Transverse colon (tissue), 4 donors: ENCODE data around the gene FRMD8. TPM values are rescaled to one million over a fixed set of nuclear protein-coding genes. Genes with fewer than 3 reads are reported as not detected.

Experiments
- DNase-seq: peaks from one replicate; pipeline ENCODE4 v3.0.0-alpha.2; 2019
- H3K27ac ChIP-seq, 4 donors: fragments of 200-600 bp; sonication (generic); 2 replicates each; pipeline ENCODE4 v1.5.1; 2016 to 2018; ENCODE audit warnings: inconsistent platforms in 4 of 4
- H3K27me3 ChIP-seq: fragments of 200-600 bp; sonication (generic); 2 replicates; pipeline ENCODE4 v1.5.1; 2017; ENCODE audit warnings: inconsistent platforms
- H3K36me3 ChIP-seq, 4 donors: fragments of 200-600 bp; sonication (generic); 2 replicates each; pipeline ENCODE4 v1.5.1; 2017 to 2019; ENCODE audit warnings: inconsistent platforms in 4 of 4
- H3K4me1 ChIP-seq, 4 donors: fragments of 200-600 bp; sonication (generic); 2 replicates each; pipeline ENCODE4 v1.5.1; 2017 to 2020; ENCODE audit warnings: inconsistent platforms in 4 of 4
- H3K4me3 ChIP-seq, 4 donors: fragments of 200-600 bp; sonication (generic); 1 replicate in 1 of 4; 2 replicates in 3 of 4; pipeline versions ENCODE4 v1.5.1 to v1.6.1; 2017 to 2019; ENCODE audit warnings: inconsistent platforms in 4 of 4
- H3K9me3 ChIP-seq, 2 donors: fragments of 200-600 bp; sonication (generic); 2 replicates each; pipeline ENCODE4 v1.5.1; 2017 to 2019; ENCODE audit warnings: inconsistent platforms in 2 of 2
- EP300 ChIP-seq: sonication (generic); formaldehyde crosslinking; IDR thresholded peaks from one replicate; pipeline ENCODE4 v1.6.1; 2017; ENCODE audit warnings: antibody characterized with exemption, low read depth
- POLR2A ChIP-seq: fragments of 450-650 bp; IDR thresholded peaks from one replicate; pipeline ENCODE4 v1.6.1; 2016; ENCODE audit warnings: antibody characterized with exemption, mild to moderate bottlenecking, moderate library complexity
- POLR2AphosphoS5 ChIP-seq, 3 donors: sonication (generic); formaldehyde crosslinking; IDR thresholded peaks; one replicate each; pipeline ENCODE4 v1.6.1; 2016; ENCODE audit warnings: antibody characterized with exemption in 3 of 3
- WGBS, 2 donors: methylation state at CpG; one replicate each; pipeline ENCODE4 v1.1.5; 2018; ENCODE audit warnings: low coverage in 1 of 2; 5-methylcytosine and 5-hydroxymethylcytosine counted together
- in situ Hi-C, 4 donors: fragments of 200-750 bp; cut with MboI; loops; one replicate each; pipeline versions ENCODE4 v1.15.0 to v1.15.1; 2017; ENCODE audit warnings: low sequenced_read_pairs in 3 of 4, low pct_ligation_motif_present in 1 of 4, low pct_unique_long_range_greater_than_20kb in 1 of 4
- intact Hi-C: fragments of 100-400 bp; cut with DNase I; formaldehyde crosslinking; loops from one replicate; pipeline ENCODE4 v1.15.1; 2023; ENCODE audit warnings: low total_unique reads
- total RNA-seq, 4 donors: library from RNA; depleted of rRNA; stranded (reverse); fragments of >200 nt; gene quantifications; one replicate each; pipeline ENCODE4 v1.1.0, GENCODE V29; 2016
- TF ChIP-seq, protein P1 (sequence below), 5 experiments: fragments of 200-600 bp in 3 of 5; fragments of 450-650 bp in 2 of 5; sonication (generic) in 3 of 5; IDR thresholded peaks; 1 replicate in 2 of 5; 2 replicates in 3 of 5; pipeline ENCODE4 v1.5.1; 2016 to 2017; ENCODE audit warnings: antibody characterized with exemption in 5 of 5, inconsistent platforms in 3 of 5, mild to moderate bottlenecking in 2 of 5, moderate library complexity in 1 of 5

Gene FRMD8
- total RNA-seq, 4 donors from 2014 or later, result 64.3 to 164 (median 128) TPM

DNA sequence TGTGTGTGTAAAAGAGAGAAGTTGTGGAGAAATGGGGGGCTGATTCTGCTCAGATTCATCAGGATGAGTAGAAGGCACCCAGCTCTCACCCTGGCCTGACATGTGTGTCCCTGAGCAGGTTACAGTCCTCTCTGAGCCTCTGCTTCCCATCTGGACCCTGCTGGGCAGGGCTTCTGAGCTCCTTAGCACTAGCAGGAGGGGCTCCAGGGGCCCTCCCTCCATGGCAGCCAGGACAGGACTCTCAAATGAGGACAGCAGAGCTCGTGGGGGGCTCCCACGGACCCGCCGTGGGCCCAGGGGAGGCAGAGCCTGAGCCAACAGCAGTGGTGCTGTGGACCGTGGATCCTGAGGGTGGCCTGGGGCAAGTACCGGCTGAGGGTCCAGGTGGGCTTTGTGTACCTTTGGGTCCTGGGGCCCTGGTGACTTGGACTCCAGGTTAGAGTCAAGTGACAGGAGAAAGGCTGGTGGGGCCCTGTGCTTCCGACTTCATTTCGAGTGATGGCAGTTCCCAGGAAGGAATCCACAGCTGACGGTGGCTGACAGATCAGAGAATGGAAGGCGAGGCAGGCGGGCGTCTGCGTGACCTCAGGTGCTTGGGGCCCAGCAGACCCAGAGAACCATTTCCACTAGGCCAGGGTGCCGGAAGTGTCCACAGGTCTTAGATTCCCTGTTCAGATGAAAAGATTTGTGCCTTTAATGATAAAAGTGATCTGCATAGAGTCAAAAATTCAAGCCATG, 58.0 kb downstream of the FRMD8 start:
- WGBS, 2 donors, result 87% methylated on average over 14 of the region's 14 CpGs; no CpG with 5 or more reads in 1 of the 2 donors
- intact Hi-C loops, result no loop called here
- no peak for DNase-seq
- Histone ChIP-seq H3K4me1 (peaks cover under 1 to 26% (median 11%) of the 10 kb centered on the region in 4 donors), H3K27ac (peak overlapping the region; percentile 45 to 100 (median 68)), H3K27me3 (no peaks in the 10 kb centered on the region), H3K36me3 (peaks cover 0 to 19% (median 3%) of the 10 kb centered on the region in 4 donors), H3K9me3 (no peaks in the 10 kb centered on the region), H3K4me3 (no peak overlapping the region)
- TF ChIP-seq EP300 (no peak), POLR2A (peak; percentile 3), POLR2AphosphoS5 (IDR thresholded peaks at IDR 0.05) (peak; percentile 2 to 52 (median 45))
- TF ChIP-seq, protein P1, sequence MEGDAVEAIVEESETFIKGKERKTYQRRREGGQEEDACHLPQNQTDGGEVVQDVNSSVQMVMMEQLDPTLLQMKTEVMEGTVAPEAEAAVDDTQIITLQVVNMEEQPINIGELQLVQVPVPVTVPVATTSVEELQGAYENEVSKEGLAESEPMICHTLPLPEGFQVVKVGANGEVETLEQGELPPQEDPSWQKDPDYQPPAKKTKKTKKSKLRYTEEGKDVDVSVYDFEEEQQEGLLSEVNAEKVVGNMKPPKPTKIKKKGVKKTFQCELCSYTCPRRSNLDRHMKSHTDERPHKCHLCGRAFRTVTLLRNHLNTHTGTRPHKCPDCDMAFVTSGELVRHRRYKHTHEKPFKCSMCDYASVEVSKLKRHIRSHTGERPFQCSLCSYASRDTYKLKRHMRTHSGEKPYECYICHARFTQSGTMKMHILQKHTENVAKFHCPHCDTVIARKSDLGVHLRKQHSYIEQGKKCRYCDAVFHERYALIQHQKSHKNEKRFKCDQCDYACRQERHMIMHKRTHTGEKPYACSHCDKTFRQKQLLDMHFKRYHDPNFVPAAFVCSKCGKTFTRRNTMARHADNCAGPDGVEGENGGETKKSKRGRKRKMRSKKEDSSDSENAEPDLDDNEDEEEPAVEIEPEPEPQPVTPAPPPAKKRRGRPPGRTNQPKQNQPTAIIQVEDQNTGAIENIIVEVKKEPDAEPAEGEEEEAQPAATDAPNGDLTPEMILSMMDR (IDR thresholded peaks at IDR 0.05), result no peak
- in situ Hi-C loops, result no loop called here

DNA sequence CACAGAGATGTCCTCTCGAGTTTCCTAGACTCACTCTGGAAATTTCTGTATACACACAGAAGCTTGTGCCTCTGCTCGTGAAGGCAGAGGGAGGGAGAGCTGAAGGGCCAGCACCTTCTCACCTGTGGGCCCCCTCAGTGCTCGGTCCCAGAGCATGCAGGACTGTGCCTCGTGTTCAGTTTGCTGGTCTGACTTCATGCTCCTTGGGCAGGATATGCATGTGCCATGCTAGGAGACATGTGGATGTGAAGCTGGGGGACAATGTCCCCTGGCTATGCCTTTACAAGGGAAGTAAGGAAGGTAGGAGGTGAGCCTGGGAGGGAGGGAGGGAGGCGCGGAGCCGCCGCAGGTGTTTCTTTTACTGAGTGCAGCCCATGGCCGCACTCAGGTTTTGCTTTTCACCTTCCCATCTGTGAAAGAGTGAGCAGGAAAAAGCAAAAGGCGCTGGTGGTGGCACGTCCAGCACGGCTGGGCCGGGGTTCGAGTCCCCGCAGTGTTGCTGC, 58.7 kb downstream of the FRMD8 start:
- DNase-seq, result no peak
- H3K9me3 ChIP-seq, result no peaks in the 10 kb centered on the region
- H3K27me3 ChIP-seq, result no peaks in the 10 kb centered on the region
- H3K4me3 ChIP-seq, result no peak overlapping the region
- WGBS, 2 donors, result 81 to 84% methylated on average over 6 to 15 of the region's 15 CpGs
- intact Hi-C loops, result no loop called here
- peaks cover 0 to 22% (median 10%) of the 10 kb centered on the region in 4 donors for H3K4me1 ChIP-seq
- in situ Hi-C loops, result no loop called here
- peaks cover 0 to 19% (median 3%) of the 10 kb centered on the region in 4 donors for H3K36me3 ChIP-seq
- H3K27ac ChIP-seq, result peak overlapping the region; percentile 45 to 100 (median 68)
- no peak for TF ChIP-seq POLR2A
- no peak for TF ChIP-seq EP300
- TF ChIP-seq POLR2AphosphoS5 (IDR thresholded peaks at IDR 0.05), result peak; percentile 70 to 77 (median 73)

DNA sequence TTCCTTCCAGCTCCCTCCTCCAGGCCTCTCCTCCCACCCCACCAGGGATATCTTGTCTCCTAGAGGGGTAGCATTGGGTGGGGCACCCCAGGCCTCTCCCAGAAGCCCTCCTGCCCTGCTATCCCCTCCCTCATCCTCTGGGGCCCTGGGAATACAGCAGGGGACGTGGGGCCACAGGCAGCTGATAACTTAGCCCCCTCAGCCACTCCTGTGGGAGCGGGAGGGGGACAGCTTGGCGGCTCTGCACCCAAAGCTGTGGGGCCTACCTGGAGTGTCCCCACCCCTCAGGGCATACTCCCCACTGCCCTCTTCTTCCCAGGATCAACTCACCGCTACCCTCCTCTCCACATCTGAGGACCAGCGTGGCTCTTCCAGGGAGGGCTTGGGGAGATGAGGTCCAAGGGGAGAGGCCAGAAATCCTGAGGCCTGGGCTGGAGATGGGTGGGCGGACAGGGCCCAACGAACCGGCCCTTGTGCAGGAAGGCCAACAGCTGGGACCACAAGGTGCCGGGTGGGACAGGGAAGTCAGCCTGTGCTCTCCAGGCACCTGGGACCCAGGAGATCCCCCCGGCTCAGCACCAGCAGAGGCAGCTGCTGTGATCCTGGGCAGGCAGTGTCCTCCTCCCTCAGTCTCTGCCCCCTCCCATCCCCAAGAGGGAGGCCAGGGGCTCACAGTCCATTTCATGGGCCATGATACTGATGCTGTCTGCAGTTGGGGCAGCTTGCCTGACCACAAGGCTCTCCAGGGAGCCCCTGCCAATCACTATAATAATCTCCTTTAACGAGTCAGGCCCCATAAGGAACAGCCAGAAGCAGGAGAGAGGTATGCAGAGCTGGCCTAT, 59.4 kb downstream of the FRMD8 start:
- Histone ChIP-seq H3K36me3 (peaks cover 0 to 19% (median 3%) of the 10 kb centered on the region in 4 donors), H3K4me1 (peaks cover 0 to 17% (median 10%) of the 10 kb centered on the region in 4 donors), H3K9me3 (no peaks in the 10 kb centered on the region), H3K4me3 (no peak overlapping the region), H3K27me3 (no peaks in the 10 kb centered on the region), H3K27ac (peak overlapping the region; percentile 45 to 100 (median 68))
- no peak for TF ChIP-seq EP300
- peak in 1 of 3 donors; percentile 58 for TF ChIP-seq POLR2AphosphoS5 (IDR thresholded peaks at IDR 0.05)
- 82% methylated on average over 11 of the region's 11 CpGs; no CpG with 5 or more reads in 1 of the 2 donors for WGBS, 2 donors
- in situ Hi-C loops (no loop called here), intact Hi-C loops (no loop called here)
- DNase-seq, result no peak

DNA sequence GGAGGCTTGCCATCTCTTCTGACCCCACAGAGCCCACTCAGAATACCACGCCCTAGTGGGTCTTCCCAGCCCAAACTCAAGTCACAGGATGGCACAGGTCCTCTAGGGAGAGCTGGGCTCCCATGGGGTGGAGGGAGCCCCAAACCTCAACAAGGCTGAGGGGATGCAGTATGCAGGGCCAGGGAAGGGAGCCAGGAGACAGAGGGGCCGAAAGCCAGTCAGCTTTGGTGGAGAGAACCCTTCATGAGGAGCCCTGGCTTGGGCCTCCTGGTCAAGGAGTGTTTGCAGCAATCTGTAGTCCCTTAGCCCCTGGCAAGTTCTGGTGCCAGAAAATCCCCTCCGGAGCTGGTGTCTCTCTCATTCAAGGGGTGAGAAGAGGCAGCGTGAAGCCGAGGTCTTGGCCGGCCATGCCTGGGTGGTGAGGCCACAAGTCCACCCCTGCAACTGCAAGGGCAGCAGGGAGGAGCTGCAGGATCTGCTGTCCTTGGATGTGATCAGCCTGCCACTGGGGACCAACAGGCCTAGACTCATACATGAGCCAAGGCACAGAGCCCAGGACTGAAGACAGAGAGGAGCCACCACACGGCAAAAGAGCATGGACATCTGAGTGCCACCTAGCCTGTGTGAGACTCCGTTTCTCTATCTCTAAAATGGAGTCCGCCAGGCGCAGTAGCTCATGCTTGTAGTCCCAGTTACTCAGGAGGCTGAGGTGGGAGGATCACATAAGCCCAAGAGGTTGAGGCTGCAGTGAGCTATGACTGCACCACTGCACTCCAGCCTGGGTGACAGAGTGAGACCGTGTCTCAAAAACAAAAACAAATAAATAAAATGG, 60.2 kb downstream of the FRMD8 start:
- Histone ChIP-seq H3K9me3 (no peaks in the 10 kb centered on the region), H3K36me3 (peaks cover 0 to 19% (median 3%) of the 10 kb centered on the region in 4 donors), H3K4me3 (no peak overlapping the region), H3K27me3 (no peaks in the 10 kb centered on the region), H3K27ac (peak overlapping the region; percentile 45 to 100 (median 68)), H3K4me1 (peaks cover 0 to 11% (median 6%) of the 10 kb centered on the region in 4 donors)
- in situ Hi-C loops (no loop called here), intact Hi-C loops (no loop called here)
- DNase-seq, result no peak
- WGBS, 2 donors, result 84% methylated on average over 11 of the region's 11 CpGs; no CpG with 5 or more reads in 1 of the 2 donors
- no peak for TF ChIP-seq EP300
- peak in 2 of 3 donors; percentile 51 to 70 for TF ChIP-seq POLR2AphosphoS5 (IDR thresholded peaks at IDR 0.05)

DNA sequence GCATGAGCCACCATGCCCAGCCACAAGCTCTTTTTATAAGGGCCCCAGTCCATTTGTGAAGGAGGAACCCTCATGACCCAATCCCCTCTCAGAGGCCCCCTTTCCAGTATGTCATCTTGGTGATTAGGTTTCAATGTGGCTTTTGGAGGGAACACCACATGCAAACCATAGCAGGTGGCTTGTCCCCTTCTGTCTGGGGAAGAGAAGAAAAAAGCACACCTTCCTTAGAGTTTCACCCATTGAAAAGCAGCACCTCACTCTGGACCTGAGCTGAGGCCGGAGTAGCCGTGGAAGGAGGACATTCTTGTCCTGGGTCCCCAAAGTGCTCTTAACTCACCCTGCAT, 61.6 kb downstream of the FRMD8 start:
- peaks cover 0 to 19% (median 3%) of the 10 kb centered on the region in 4 donors for H3K36me3 ChIP-seq
- peak overlapping the region; percentile 45 to 100 (median 69) for H3K27ac ChIP-seq
- WGBS, 2 donors, result 100% methylated on average over 2 of the region's 2 CpGs; no CpG with 5 or more reads in 1 of the 2 donors
- no peaks in the 10 kb centered on the region for H3K9me3 ChIP-seq
- H3K27me3 ChIP-seq, result no peaks in the 10 kb centered on the region
- H3K4me3 ChIP-seq, result no peak overlapping the region
- no peak for DNase-seq
- peaks cover 0 to 8% (median 1%) of the 10 kb centered on the region in 4 donors for H3K4me1 ChIP-seq
- intact Hi-C loops (no loop called here), in situ Hi-C loops (no loop called here)
- peak in 2 of 3 donors; percentile 28 to 50 for TF ChIP-seq POLR2AphosphoS5 (IDR thresholded peaks at IDR 0.05)
- TF ChIP-seq, protein P1 (IDR thresholded peaks at IDR 0.05), result no peak
